Ectodermal cell (in vitro differentiated cells): ENCODE data around the gene AUTS2.

Source experiments
- H3K27ac ChIP-seq: 2 replicates; pipeline ENCODE4 v1.7.0; 2013; ENCODE audit warnings: mild to moderate bottlenecking, low read depth, low read length; ENCODE audit not compliant: insufficient read depth, poor library complexity, severe bottlenecking
- H3K27me3 ChIP-seq: 2 replicates; pipeline ENCODE4 v1.7.0; 2013; ENCODE audit warnings: mild to moderate bottlenecking, low read length; ENCODE audit not compliant: insufficient read depth, control insufficient read depth, poor library complexity, severe bottlenecking
- H3K36me3 ChIP-seq: one replicate; pipeline ENCODE4 v1.7.0; 2013; ENCODE audit warnings: low read length; ENCODE audit not compliant: control insufficient read depth, insufficient read depth
- H3K4me1 ChIP-seq: one replicate; pipeline ENCODE4 v1.7.0; 2013; ENCODE audit warnings: low read length; ENCODE audit not compliant: control insufficient read depth, insufficient read depth
- H3K4me3 ChIP-seq: 2 replicates; pipeline ENCODE4 v1.7.0; 2013; ENCODE audit warnings: low read depth, low read length, control low read depth; ENCODE audit not compliant: insufficient read depth
- H3K9me3 ChIP-seq: 2 replicates; pipeline ENCODE4 v1.7.0; 2013; ENCODE audit warnings: mild to moderate bottlenecking, low read length, moderate library complexity; ENCODE audit not compliant: control insufficient read depth
- WGBS, 2 experiments: methylation state at CpG; one replicate each; pipeline ENCODE4 v1.1.7; 2013; ENCODE audit warnings: missing lambda C conversion rate in 2 of 2; 5-methylcytosine and 5-hydroxymethylcytosine counted together

The AUTS2 gene

GRCh38 chr7:69953136-69954067, 355.1 kb downstream of the AUTS2 start:
- Histone ChIP-seq H3K27me3 (no peaks in the 10 kb centered on the region), H3K27ac (no peak overlapping the region), H3K9me3 (no peaks in the 10 kb centered on the region), H3K36me3 (no peaks in the 10 kb centered on the region), H3K4me3 (no peak overlapping the region), H3K4me1 (peaks cover 2% of the 10 kb centered on the region)
- 71 to 75% methylated on average over 4 to 5 of the region's 6 CpGs for WGBS, 2 experiments

- WGBS, 2 experiments, result 96% methylated on average over 6 of the region's 6 CpGs
- no peak overlapping the region for H3K27ac ChIP-seq
Measured at GRCh38 chr7:69956541-69956940, 358.3 kb downstream of the AUTS2 start.

GRCh38 chr7:69957661-69958060, 359.4 kb downstream of the AUTS2 start:
- H3K27me3 ChIP-seq, result no peaks in the 10 kb centered on the region
- H3K36me3 ChIP-seq, result no peaks in the 10 kb centered on the region
- no peak overlapping the region for H3K4me3 ChIP-seq
- no peaks in the 10 kb centered on the region for H3K9me3 ChIP-seq
- H3K27ac ChIP-seq, result no peak overlapping the region
- 92% methylated on average over 2 of the region's 2 CpGs for WGBS, 2 experiments
- H3K4me1 ChIP-seq, result no peaks in the 10 kb centered on the region

More at GRCh38 chr7:69956541-69956940, 358.3 kb downstream of the AUTS2 start:
- Histone ChIP-seq H3K4me1 (peaks cover under 1% of the 10 kb centered on the region), H3K9me3 (no peaks in the 10 kb centered on the region), H3K36me3 (no peaks in the 10 kb centered on the region), H3K4me3 (no peak overlapping the region), H3K27me3 (no peaks in the 10 kb centered on the region)

GRCh38 chr7:69959789-69960499, 361.7 kb downstream of the AUTS2 start:
- Histone ChIP-seq H3K4me3 (no peak overlapping the region), H3K9me3 (no peaks in the 10 kb centered on the region), H3K27me3 (no peaks in the 10 kb centered on the region), H3K36me3 (no peaks in the 10 kb centered on the region), H3K27ac (no peak overlapping the region), H3K4me1 (no peaks in the 10 kb centered on the region)
- 92 to 94% methylated on average over 1 to 3 of the region's 3 CpGs for WGBS, 2 experiments

- H3K36me3 ChIP-seq, result no peaks in the 10 kb centered on the region
- H3K27me3 ChIP-seq, result no peaks in the 10 kb centered on the region
- no peaks in the 10 kb centered on the region for H3K9me3 ChIP-seq
- no peak overlapping the region for H3K27ac ChIP-seq
- no peaks in the 10 kb centered on the region for H3K4me1 ChIP-seq
- H3K4me3 ChIP-seq, result no peak overlapping the region
Measured at GRCh38 chr7:69961436-69961835, 363.2 kb downstream of the AUTS2 start.

GRCh38 chr7:69962186-69963065, 364.2 kb downstream of the AUTS2 start:
- Histone ChIP-seq H3K4me1 (peaks cover 4% of the 10 kb centered on the region), H3K27ac (no peak overlapping the region), H3K36me3 (no peaks in the 10 kb centered on the region), H3K4me3 (no peak overlapping the region), H3K27me3 (no peaks in the 10 kb centered on the region), H3K9me3 (no peaks in the 10 kb centered on the region)
- WGBS, 2 experiments, result 66 to 74% methylated on average over 6 of the region's 6 CpGs

GRCh38 chr7:69963393-69963792, 365.1 kb downstream of the AUTS2 start:
- Histone ChIP-seq H3K36me3 (no peaks in the 10 kb centered on the region), H3K9me3 (no peaks in the 10 kb centered on the region), H3K27me3 (no peaks in the 10 kb centered on the region), H3K4me3 (no peak overlapping the region), H3K4me1 (peaks cover 12% of the 10 kb centered on the region), H3K27ac (no peak overlapping the region)
- WGBS, 2 experiments, result 86 to 97% methylated on average over 1 to 2 of the region's 2 CpGs

GRCh38 chr7:69966766-69967591, 368.7 kb downstream of the AUTS2 start:
- 55 to 65% methylated on average over 7 to 8 of the region's 8 CpGs for WGBS, 2 experiments
- Histone ChIP-seq H3K36me3 (no peaks in the 10 kb centered on the region), H3K4me3 (no peak overlapping the region), H3K27me3 (no peaks in the 10 kb centered on the region), H3K9me3 (no peaks in the 10 kb centered on the region), H3K4me1 (peaks cover 12% of the 10 kb centered on the region), H3K27ac (no peak overlapping the region)

- Histone ChIP-seq H3K4me1 (peaks cover 12% of the 10 kb centered on the region), H3K27ac (no peak overlapping the region), H3K36me3 (no peaks in the 10 kb centered on the region), H3K27me3 (no peaks in the 10 kb centered on the region), H3K9me3 (no peaks in the 10 kb centered on the region), H3K4me3 (no peak overlapping the region)
- 60 to 62% methylated on average over 3 of the region's 3 CpGs for WGBS, 2 experiments
Measured at GRCh38 chr7:69967689-69968450, 369.6 kb downstream of the AUTS2 start.
